Fibroblast of pulmonary artery (primary cell): ENCODE measurements around the gene KCNK7.
A peak's percentile ranks its signal among the peaks of the same experiment; 100 is the strongest.

Experiments
- DNase-seq: peaks from one replicate; pipeline ENCODE4 v3.0.0-alpha.2; 2010; ENCODE audit warnings: low read depth
- H3K4me3 ChIP-seq: replicated peaks from 2 replicates; pipeline ENCODE4 v1.5.1; 2011; ENCODE audit warnings: low read depth, mild to moderate bottlenecking, control low read depth, low read length, moderate library complexity
- TF ChIP-seq, protein P1 (sequence below): IDR thresholded peaks from 2 replicates; pipeline ENCODE4 v1.5.1; 2011; ENCODE audit warnings: mild to moderate bottlenecking, control low read depth, low read length, inconsistent platforms; ENCODE audit errors: missing control alignments

KCNK7 gene

DNA sequence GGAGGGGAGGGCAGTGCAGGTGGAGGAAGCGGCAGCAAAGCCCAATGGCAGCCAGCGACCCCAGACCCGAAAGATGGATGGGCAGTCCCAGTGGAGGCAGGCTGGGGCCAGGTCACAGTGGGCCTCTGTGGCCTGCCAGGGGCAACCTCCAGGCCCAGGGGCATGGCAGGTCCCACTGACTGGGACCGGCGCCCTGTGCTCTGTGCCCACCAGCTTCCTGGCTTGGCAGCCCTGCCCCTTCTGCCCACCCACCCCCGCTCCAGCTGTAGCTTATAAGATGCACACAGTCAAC lies 4.3 kb upstream of the KCNK7 start:
- TF ChIP-seq, protein P1, sequence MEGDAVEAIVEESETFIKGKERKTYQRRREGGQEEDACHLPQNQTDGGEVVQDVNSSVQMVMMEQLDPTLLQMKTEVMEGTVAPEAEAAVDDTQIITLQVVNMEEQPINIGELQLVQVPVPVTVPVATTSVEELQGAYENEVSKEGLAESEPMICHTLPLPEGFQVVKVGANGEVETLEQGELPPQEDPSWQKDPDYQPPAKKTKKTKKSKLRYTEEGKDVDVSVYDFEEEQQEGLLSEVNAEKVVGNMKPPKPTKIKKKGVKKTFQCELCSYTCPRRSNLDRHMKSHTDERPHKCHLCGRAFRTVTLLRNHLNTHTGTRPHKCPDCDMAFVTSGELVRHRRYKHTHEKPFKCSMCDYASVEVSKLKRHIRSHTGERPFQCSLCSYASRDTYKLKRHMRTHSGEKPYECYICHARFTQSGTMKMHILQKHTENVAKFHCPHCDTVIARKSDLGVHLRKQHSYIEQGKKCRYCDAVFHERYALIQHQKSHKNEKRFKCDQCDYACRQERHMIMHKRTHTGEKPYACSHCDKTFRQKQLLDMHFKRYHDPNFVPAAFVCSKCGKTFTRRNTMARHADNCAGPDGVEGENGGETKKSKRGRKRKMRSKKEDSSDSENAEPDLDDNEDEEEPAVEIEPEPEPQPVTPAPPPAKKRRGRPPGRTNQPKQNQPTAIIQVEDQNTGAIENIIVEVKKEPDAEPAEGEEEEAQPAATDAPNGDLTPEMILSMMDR, result no peak
- no peak for DNase-seq
- no peak overlapping the region for H3K4me3 ChIP-seq

- no peak overlapping the region for H3K4me3 ChIP-seq
- no peak for DNase-seq
These were observed 3.8 kb upstream of the KCNK7 start for GRCh38 chr11:65599216-65599954.

DNA sequence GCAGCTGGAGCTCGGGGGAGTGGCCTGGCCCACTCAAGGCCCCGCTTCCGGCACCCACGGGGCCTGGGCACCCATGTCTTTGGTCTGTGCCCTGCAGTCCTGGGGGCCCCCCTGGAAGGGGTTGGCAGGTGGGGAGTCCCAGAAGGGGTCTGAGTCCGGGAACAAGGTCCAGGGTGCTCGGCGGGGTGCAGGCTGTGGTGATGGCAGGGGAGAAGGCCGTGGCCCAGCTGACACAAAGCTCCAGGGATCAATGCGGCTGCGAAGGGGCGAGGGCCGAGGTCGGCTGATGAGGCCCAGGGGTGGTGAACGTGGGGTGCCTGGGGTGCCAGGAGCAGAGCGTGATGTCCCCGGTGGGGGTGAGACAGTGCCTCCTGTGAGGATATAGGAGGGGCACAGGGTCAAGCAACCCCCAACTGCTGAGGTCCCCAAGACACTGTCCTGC lies 2.7 kb upstream of the KCNK7 start:
- DNase-seq, result no peak
- no peak overlapping the region for H3K4me3 ChIP-seq
- TF ChIP-seq, protein P1, result no peak

More at GRCh38 chr11:65599216-65599954, 3.8 kb upstream of the KCNK7 start:
- TF ChIP-seq, protein P1, result no peak

DNA sequence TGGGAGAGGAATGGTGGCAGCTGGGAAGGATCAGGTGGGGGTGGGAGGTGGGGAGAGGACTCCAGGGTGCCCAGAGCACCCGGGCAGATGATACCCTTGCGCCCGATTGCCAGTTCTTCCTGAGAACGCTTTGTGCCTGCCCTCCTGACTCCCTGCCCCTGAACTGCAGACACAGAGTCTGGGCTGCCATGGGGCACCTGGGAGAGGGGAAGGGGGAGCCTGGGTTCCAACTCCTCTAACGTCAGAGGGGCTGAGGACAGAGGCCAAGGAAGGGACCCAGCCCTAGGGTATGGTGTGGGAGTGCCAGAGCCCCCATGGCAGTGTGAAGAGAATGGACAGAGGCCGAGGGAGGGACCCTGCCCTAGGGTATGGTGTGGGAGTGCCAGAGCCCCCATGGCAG lies 920 bp upstream of the KCNK7 start:
- TF ChIP-seq, protein P1, result no peak
- no peak for DNase-seq
- H3K4me3 ChIP-seq, result no peak overlapping the region

DNA sequence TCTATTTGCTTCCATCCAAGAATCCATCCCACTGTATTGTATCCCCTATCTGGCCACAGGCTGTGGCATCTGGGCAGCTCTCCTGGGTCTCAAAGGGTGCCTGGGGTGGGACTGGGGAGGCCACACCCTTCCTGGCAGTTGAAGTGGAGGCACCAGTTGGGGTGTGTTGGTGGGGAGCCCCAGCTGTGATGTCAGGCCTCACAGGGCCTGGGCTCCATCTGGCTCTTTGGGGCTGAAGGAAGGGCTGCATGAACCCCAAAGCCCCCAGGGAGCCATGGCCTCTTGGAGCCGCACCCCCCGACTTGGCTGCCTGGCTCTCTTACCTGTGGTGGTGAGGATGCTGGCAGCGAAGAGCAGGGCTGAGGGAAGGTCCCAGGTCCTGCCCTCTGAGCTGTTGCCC lies 469 bp downstream of the KCNK7 start:
- TF ChIP-seq, protein P1, result no peak
- H3K4me3 ChIP-seq, result no peak overlapping the region
- no peak for DNase-seq

DNA sequence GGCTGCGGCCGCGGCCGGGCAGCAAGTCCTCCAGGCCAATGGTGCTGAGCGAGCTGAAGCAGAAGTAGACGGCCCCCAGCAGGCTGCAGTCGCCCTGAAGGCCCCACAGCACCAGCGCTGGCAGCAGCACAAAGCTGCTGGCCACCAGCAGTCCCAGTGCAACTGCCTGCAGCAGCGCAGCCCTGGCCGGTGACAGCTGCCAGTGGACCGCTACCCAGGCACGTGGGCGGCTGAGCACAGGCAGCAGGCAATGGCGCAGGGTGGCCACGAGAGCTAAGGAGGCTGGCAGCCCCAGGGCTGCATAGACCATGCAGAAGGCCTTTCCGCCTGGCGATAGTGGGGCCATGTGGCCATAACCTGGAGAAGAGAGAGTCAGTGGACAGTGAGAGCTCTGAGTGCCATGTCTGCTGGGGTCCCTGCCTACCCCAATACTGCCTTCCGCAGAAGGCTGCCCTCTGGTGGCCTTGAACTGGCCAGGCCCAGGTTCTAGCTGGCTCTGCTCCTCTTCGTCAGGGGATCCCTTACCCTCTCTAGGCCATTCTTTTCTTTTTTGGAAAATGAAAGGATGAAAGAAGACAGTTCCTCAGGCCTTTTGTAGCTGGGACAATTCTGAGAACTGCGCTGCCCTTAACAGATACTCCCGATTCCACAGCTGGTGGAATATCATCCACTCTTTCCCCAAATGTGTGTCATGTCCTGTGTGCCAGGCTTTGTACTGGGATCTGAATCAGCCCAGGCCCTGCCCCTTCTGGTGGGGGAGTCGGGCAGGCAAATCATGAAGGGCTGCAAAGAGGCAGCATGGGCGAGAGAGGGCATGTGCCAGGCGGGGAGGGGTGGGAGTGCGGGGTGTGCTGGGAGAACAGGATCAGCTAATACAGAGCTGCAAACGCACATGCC lies 1.8 kb downstream of the KCNK7 start:
- TF ChIP-seq, protein P1, result peak; percentile 73
- no peak overlapping the region for H3K4me3 ChIP-seq
- peak; percentile 41 for DNase-seq
